Stimulated activated CD8-positive, alpha-beta memory T cell treated with anti-CD3 and anti-CD28 coated beads, Interleukin-7, amount 100 ng/mL, for 4 hours (primary cell): Measurements from ENCODE around the gene SYNPO2.
"Not testable (repeated sequence)": the region's sequence is repeated elsewhere in the genome, so short reads cannot be mapped to it uniquely, and the experiment has no call there.

Experiments used
- DNase-seq, 2 donors: peaks; one replicate each; pipeline ENCODE4 v3.0.0-alpha.2; 2020; ENCODE audit warnings: low read depth in 2 of 2

The SYNPO2 gene

DNA sequence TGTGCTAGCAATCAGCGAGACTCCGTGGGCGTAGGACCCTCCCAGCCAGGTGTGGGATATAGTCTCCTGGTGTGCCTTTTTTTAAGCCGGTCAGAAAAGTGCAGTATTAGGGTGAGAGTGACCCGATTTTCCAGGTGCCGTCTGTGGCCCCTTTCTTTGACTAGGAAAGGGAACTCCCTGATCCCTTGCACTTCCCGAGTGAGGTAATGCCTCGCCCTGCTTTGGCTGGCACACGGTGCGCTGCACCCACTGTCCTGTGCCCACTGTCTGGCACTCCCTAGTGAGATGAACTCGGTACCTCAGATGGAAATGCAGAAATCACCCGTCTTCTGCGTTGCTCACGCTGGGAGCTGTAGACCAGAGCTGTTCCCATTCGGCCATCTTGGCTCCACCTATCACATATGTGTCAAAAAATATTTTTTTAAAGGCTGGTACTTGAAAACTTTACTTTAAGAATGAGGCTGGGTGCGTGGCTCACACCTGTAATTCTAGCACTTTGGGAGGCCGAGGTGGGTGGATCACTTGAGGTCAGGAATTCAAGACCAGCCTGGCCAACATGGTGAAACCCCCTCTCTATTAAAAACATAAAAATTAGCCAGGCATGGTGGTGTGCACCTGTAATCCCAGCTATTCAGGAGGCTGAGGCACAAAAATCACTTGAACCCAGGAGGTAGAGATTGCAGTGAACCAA, 179.2 kb downstream of the SYNPO2 start:
- not testable (repeated sequence) for DNase-seq

DNA sequence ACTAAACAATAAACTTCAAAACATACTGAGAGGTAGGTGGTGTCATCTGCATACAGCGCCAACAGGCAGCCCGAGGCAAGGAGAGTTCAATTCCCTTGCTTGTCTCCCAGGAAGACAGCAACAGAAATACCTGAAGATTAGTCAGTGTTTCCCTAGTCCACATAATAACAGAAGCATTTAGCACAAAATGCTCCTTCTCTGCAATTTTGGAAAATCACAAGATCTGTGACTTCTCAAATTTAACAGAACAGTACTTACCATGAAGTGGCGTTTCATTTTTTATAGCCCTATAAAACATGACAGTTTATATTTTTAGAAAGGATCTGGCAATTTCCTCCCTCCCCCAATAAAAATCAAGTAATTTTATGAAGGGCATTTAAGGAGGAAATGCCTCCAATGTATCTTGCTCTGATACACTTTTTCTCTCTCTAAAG, 179.9 kb downstream of the SYNPO2 start:
- no peak for DNase-seq

- no peak for DNase-seq
Measured at GRCh38 chr4:119070301-119070700, 181.6 kb downstream of the SYNPO2 start.

DNA sequence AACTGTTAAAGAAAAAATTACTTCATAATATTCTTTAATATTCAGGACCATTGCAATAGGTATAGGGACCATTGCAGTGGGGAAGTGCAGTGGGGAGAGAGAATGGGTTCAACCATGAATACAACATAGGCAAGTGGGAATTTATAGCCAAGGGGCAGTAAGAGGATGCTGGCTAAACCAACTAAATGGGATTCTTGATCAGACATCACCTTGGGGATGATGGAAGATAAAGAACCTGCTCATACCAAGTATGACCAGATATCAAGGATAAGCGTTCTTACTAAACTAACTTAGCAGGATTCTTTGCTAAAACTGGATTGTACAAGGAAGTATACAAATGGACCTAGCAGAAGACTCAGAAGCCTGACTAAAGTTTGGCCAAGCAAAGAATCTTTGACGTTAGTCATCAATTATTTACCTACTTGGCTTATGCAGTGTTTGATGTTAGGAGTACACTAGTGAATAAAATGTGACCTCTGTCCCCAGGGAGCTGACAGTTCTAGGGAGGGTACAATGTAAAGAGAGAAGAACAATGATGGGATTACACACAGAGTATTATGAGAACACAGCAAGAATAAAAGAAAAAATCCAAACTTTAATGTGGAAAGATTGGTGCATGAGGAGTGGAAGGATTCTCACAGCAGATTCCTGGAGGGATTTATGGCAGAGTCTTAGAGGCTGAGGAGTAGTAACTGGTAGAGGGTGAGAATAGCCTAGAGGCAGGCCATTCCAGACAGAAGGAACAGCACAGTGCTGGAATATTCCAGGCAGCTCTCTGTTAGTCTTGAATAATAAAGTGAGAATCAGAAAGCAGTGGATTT, 192.3 kb downstream of the SYNPO2 start:
- DNase-seq, result no peak

GRCh38 chr4:119081542-119081859, 192.8 kb downstream of the SYNPO2 start:
- no peak for DNase-seq

- no peak for DNase-seq
Measured at GRCh38 chr4:119081943-119082342, 193.3 kb downstream of the SYNPO2 start.

DNA sequence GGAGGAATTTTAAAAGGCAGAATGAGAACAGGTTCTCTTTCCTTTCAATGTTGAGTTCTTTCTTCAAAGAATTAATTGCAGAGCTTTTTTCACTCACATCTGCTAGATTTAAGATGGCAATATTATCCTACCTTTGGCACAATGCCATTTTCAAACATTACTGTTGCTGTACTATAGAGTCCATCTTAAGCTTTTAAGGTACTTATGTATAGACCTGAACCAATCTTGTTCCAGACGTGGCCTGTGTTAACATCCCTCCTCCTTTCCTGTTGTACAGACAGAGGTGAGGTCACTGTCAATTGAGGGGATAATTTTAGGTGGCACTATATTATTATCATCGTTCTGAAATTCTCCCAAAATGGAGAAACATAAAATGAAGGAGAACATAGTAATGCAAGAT, 194.0 kb downstream of the SYNPO2 start:
- DNase-seq, result no peak

DNA sequence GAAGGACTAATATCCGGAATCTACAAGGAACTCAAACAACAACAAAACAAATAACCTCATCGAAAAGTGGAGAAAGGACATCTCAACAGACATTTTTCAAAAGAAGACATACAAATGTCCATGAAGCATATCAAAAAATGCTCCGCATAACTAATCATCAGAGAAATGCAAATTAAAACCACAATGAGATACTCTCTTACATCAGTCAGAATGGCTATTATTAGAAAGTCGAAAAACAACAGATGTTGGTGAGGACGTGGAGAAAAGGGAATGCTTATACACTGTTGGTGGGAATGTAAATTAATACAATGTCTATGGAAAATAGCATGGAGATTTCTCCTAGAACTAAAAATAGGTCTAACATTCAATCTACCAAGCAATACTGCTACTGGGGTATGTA, 195.9 kb downstream of the SYNPO2 start:
- no peak for DNase-seq

DNA sequence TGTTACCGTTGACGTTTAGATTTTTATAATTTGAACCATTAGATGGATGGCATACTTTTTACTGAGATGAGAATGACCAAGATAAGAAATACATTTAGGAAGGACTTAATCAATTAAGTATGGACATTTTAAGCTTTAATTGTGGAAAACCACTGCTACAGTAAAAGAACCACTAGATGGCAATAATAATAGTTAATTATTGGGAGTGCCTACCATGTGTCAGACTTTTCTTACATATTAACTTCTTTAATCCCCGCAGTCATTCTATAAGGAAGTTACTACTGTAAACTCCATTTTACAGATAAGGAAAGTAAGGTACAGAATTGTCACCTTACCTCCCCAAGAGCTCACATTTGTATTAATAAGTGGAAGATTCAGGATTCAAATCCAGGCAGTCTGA, 198.5 kb downstream of the SYNPO2 start:
- DNase-seq, result no peak

DNA sequence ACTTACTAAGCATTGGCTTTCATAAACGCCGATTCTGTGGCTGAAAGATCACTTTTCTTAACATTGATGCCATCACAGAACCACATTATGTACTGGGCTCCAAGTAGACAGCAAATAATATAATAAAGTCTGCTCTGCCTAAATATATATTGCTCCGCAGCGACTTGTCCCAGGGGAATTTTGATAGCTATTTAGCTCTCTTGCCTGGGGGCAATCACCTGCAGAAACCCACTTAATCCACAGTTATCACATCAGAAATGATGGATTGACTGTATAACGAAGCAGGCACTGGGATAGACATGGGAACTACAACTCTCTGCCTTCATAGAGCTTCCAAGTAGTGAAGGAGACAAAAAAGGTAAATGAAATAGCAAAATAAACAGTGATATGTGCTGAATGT, 199.0 kb downstream of the SYNPO2 start:
- DNase-seq, result no peak

- no peak for DNase-seq
Measured at GRCh38 chr4:119093042-119093827, 204.6 kb downstream of the SYNPO2 start.

DNA sequence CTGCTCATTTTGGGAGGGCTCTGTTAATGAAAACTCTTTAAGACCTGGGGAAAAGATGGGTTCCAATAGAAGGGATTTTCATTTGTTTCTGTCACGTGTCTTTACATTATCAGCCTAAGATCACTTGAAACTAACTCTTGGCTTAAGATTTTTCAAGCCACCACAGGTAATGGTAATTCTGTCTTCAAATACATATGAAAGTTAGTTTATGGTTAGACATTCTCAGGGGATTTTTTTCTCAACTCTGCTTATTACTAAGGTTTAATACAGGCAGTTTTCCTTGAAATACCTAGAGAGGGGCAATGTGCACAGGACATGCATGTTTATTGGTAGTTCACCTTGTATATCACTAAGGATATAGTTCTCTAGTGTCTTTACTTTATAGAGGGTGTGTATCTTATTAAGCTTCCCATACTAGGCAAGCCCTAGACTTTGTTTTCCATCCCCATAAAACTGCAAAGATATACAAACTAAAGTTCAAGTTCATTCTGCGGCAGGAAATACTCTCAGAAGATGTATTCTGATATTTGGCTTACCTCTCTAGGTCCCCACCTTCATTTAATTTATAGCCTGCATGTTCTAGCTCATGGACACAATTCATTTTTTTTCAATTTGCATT, 208.7 kb downstream of the SYNPO2 start:
- DNase-seq, result no peak

- no peak for DNase-seq
Measured at GRCh38 chr4:119098306-119098705, 209.7 kb downstream of the SYNPO2 start.

DNA sequence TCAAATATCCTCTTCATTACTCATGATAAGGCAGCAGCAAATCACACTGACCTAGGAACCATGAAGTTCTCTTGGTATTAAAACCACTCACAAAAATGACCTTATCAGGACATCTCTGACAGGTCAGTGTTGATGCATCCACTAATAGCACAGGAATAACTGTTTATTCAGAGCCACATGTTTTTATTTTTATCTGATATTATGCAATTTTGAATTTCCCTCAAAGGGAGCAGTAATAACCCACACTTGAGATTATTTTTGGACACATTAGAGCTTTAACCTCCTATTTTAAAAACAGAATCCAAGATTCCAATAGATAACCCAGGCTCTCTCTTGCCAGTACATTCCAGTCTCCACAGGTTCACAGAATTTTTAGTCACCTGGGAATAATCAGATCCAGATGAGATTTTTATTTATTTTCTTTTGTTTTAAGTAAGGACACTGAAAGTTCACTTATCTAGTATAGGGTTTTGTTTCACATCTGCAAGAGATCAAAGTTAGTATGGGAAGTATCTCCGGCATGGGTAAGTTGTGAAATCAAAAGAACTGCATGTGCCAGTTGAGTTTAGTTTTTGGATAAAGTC, 210.7 kb downstream of the SYNPO2 start:
- DNase-seq, result no peak

DNA sequence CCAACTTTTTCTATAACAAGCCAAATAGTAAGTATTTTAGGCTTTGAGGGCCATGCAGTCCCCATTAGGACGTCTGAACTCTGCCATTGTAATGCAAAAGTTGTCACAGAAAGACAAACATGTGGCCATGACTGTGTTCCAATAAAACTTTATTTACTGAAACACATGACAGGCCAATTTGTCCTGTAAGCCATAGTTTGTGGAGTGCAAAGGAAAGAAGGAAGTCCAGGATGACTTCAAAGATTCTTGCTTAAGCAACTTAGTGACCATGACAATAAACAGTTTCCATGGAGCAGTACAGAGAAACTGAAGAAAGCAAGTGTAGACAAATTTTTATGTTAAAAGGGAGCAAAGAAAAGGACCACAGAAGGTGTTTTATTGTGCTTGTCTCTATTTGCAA, 212.0 kb downstream of the SYNPO2 start:
- DNase-seq, result no peak

- no peak for DNase-seq
Measured at GRCh38 chr4:119103263-119103662, 214.6 kb downstream of the SYNPO2 start.

- DNase-seq, result no peak
Measured at GRCh38 chr4:119104644-119105273, 216.1 kb downstream of the SYNPO2 start.

GRCh38 chr4:119105605-119106004, 217.0 kb downstream of the SYNPO2 start:
- no peak for DNase-seq

DNA sequence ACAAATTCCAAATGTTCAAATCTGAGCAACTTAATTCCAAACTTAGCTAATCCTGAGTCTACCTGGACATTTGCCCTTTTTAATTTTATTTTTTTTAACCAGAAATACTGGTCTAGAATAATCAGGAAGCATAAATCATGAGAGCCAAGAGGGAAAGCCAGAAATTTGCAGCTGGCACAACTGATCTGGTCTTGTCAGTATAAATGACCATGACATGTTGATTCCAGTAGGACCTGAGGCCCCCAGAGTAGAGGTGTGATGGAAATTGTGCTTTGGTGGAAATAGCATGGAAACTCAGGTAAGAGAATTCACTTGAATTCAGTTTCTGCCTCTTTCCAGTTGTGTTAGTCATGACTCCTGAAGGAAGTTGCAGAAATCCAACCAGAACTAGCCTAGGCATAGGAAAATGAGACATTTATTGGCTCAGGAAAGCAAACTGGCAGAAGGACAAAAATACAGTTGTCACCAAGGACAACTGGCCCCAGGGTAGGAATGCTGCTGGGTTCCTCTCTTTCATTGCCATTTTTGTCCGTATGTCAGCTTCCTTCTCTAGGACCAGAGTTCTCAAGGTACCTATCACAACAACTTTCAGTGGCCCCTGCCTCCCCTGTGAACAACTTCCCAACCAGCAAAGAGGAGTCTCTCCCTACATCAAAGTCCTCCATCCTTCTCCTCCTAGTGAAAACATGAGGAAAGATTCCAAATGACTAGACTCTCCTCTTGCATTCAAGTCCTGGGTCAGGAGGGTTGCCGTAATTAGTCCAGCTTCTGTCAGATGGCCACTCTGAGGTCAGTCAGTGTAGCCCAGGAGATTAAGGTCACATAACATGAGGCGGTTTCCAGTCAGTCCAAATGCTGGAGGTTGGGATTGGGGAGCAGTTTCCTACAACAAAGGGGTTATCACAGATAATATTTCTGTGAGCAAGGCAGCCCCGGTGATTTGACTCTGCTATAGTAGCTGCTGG, 217.7 kb downstream of the SYNPO2 start:
- no peak for DNase-seq

- DNase-seq, result no peak
Measured at GRCh38 chr4:119110121-119110520, 221.5 kb downstream of the SYNPO2 start.
